PC-3 (cell line): ENCODE results near the gene PBOV1.

Experiments used
- CTCF ChIP-seq: fragments of 300-600 bp; sonication (generic); conservative IDR thresholded peaks from 2 replicates; pipeline ENCODE4 v1.5.1; 2017; ENCODE audit warnings: antibody characterized with exemption, low read depth, mild to moderate bottlenecking, low read length
- EZH2 ChIP-seq: fragments of 300-600 bp; sonication (generic); IDR thresholded peaks from one replicate; pipeline ENCODE4 v1.6.1; 2017; ENCODE audit warnings: antibody characterized with exemption, mild to moderate bottlenecking, low read length; ENCODE audit not compliant: unreplicated experiment
- EZH2phosphoT487 ChIP-seq: fragments of 300-600 bp; sonication (generic); IDR thresholded peaks from 2 replicates; pipeline ENCODE4 v1.6.1; 2018; ENCODE audit warnings: mild to moderate bottlenecking, antibody characterized with exemption, low read length, borderline replicate concordance

GRCh38 chr6:138245751-138246150, 27.5 kb upstream of the PBOV1 start:
- TF ChIP-seq CTCF (no peak), EZH2phosphoT487 (no peak), EZH2 (no peak)
